B cell (primary cell): Measurements from ENCODE around the gene LRFN5. TPM values are rescaled to one million over a fixed set of nuclear protein-coding genes. Genes with fewer than 3 reads are reported as not detected.

Source experiments
- ATAC-seq: fragments of 200-7000 bp; cut with Tn5 transposase; one replicate; pipeline ENCODE4 v1.10.0; 2021; ENCODE audit warnings: low read depth, mild to moderate bottlenecking, moderate number of reproducible peaks, moderate library complexity
- CTCF ChIA-PET: fragments of 350-600 bp; sonication (Branson Sonifier 250); formaldehyde crosslinking; loops from one replicate; lab custom pipeline; 2021; ENCODE audit warnings: antibody characterized with exemption, inconsistent platforms; lab: Charles Lee
- POLR2A ChIA-PET: fragments of 350-600 bp; sonication (Branson Sonifier 250); formaldehyde crosslinking; loops from one replicate; lab custom pipeline; 2021; ENCODE audit warnings: antibody characterized with exemption; lab: Charles Lee
- DNase-seq: peaks from one replicate; pipeline ENCODE4 v3.0.0; 2013
- H2AFZ ChIP-seq: 2 replicates; pipeline ENCODE4 v1.6.1; 2012; ENCODE audit warnings: mild to moderate bottlenecking, low read depth, low read length; ENCODE audit not compliant: insufficient read depth, poor library complexity, severe bottlenecking
- H3K27ac ChIP-seq, 2 donors: 1 replicate in 1 of 2; 2 replicates in 1 of 2; pipeline ENCODE4 v1.5.1; 2012 to 2013; ENCODE audit warnings: low read length in 2 of 2, mild to moderate bottlenecking in 2 of 2, moderate library complexity in 1 of 2
- H3K27me3 ChIP-seq, 4 experiments: fragments of 200-600 bp in 1 of 4; sonication (generic) in 1 of 4; replicated peaks in 1 of 4; 1 replicate in 2 of 4; 2 replicates in 2 of 4; pipeline versions ENCODE4 v1.6.1 to v1.7.0; 2013 to 2016; ENCODE audit warnings: low read length in 3 of 4, mild to moderate bottlenecking in 2 of 4, mixed read lengths in 1 of 4, moderate library complexity in 1 of 4; ENCODE audit not compliant: insufficient read depth in 4 of 4, control insufficient read depth in 3 of 4; ENCODE audit errors: control extremely low read depth in 1 of 4
- H3K36me3 ChIP-seq, 2 experiments: replicated peaks in 1 of 2; 1 replicate in 1 of 2; 2 replicates in 1 of 2; pipeline versions ENCODE4 v1.6.1 to v1.7.1; 2013; ENCODE audit warnings: low read length in 1 of 2; ENCODE audit not compliant: insufficient read depth in 2 of 2, control insufficient read depth in 1 of 2; ENCODE audit errors: control extremely low read depth in 1 of 2, extremely low read depth in 1 of 2
- H3K4me1 ChIP-seq, 2 donors: fragments of 200-600 bp in 1 of 2; sonication (generic) in 1 of 2; 1 replicate in 1 of 2; 2 replicates in 1 of 2; pipeline versions ENCODE4 v1.5.1 to v1.6.1; 2013 to 2017; ENCODE audit warnings: low read length in 2 of 2; ENCODE audit not compliant: control insufficient read depth in 2 of 2, insufficient read depth in 2 of 2
- H3K4me2 ChIP-seq: replicated peaks from 2 replicates; pipeline ENCODE3; 2012; ENCODE audit warnings: mild to moderate bottlenecking, low read depth, low read length; ENCODE audit not compliant: poor library complexity, severe bottlenecking
- H3K4me3 ChIP-seq, 5 experiments: fragments of 200-600 bp in 1 of 5; sonication (generic) in 1 of 5; 1 replicate in 3 of 5; 2 replicates in 2 of 5; pipeline versions ENCODE4 v1.5.1 to v1.7.0; 2011 to 2016; ENCODE audit warnings: low read length in 4 of 5, mild to moderate bottlenecking in 4 of 5, low read depth in 2 of 5, control low read depth in 1 of 5, moderate library complexity in 1 of 5; ENCODE audit not compliant: insufficient read depth in 1 of 5; ENCODE audit errors: control extremely low read depth in 1 of 5, extremely low read depth in 1 of 5
- H3K79me2 ChIP-seq: fragments of 200-600 bp; sonication (generic); one replicate; pipeline ENCODE4 v1.6.0; 2016; ENCODE audit warnings: low read length; ENCODE audit not compliant: control insufficient read depth, insufficient read depth
- H3K9ac ChIP-seq: fragments of 200-600 bp; sonication (generic); 2 replicates; pipeline ENCODE4 v1.6.1; 2017; ENCODE audit warnings: mild to moderate bottlenecking, low read length, moderate library complexity
- H3K9me3 ChIP-seq, 3 donors: one replicate each; pipeline versions ENCODE4 v1.6.1 to v1.7.1; 2013; ENCODE audit warnings: low read length in 2 of 3; ENCODE audit not compliant: control insufficient read depth in 2 of 3, insufficient read depth in 1 of 3; ENCODE audit errors: control extremely low read depth in 1 of 3
- H4K20me1 ChIP-seq: 2 replicates; pipeline ENCODE4 v1.6.0; 2012; ENCODE audit warnings: mild to moderate bottlenecking, low read length; ENCODE audit not compliant: insufficient read depth, control insufficient read depth, poor library complexity, severe bottlenecking
- H3K27ac Mint-ChIP-seq: one replicate; pipeline ENCODE4 v1.8.0; 2021; ENCODE audit warnings: mixed read lengths
- H3K27me3 Mint-ChIP-seq: one replicate; pipeline ENCODE4 v1.8.0; 2021; ENCODE audit warnings: mixed read lengths
- H3K4me1 Mint-ChIP-seq: one replicate; pipeline ENCODE4 v1.8.0; 2021; ENCODE audit warnings: mixed read lengths
- H3K4me3 Mint-ChIP-seq: one replicate; pipeline ENCODE4 v1.8.0; 2021; ENCODE audit warnings: mixed read lengths
- H3K9me3 Mint-ChIP-seq: one replicate; pipeline ENCODE4 v1.8.0; 2022; ENCODE audit warnings: mixed read lengths; ENCODE audit not compliant: insufficient read depth
- CTCF ChIP-seq: fragments of 200-600 bp; IDR thresholded peaks from one replicate; pipeline ENCODE4 v1.8.0; 2022; ENCODE audit warnings: antibody characterized with exemption, mild to moderate bottlenecking
- EZH2 ChIP-seq: IDR thresholded peaks from 2 replicates; pipeline ENCODE4 v1.6.1; 2012; ENCODE audit warnings: borderline replicate concordance, low read depth, mild to moderate bottlenecking, moderate library complexity, low read length; ENCODE audit not compliant: insufficient read depth, poor library complexity, severe bottlenecking
- WGBS: methylation state at CpG from one replicate; pipeline ENCODE4 v1.1.5; 2013; ENCODE audit warnings: missing lambda C conversion rate; ENCODE audit not compliant: insufficient coverage; 5-methylcytosine and 5-hydroxymethylcytosine counted together
- intact Hi-C: fragments of 100-400 bp; cut with micrococcal nuclease; formaldehyde crosslinking; loops from one replicate; pipeline ENCODE4 v1.10.0; 2022
- polyA plus RNA-seq: library from polyadenylated mRNA; depleted of rRNA; stranded (reverse); fragments of >200 nt; gene quantifications from 2 replicates; pipeline ENCODE4 v1.2.3, GENCODE V29; 2012
- total RNA-seq, 2 donors: library from RNA; stranded (reverse); fragments of 120-200 nt in 1 of 2; gene quantifications; 1 replicate in 1 of 2; 2 replicates in 1 of 2; pipeline versions ENCODE4 v1.2.3 to v1.2.4, GENCODE V29; 2013 to 2022

The LRFN5 gene
- total and polyA plus RNA-seq, 2 donors (not counting 1 experiment from before 2014, with no cell fraction given): 0.30 TPM; not detected in 1

- Histone ChIP-seq H3K9ac (no peak overlapping the region), H3K79me2 (no peaks in the 10 kb centered on the region), H3K4me3 (no peak overlapping the region), H3K27ac (no peak overlapping the region), H3K9me3 (no peaks in the 10 kb centered on the region), H3K4me2 (no peak overlapping the region), H3K27me3 (no peaks in the 10 kb centered on the region), H3K36me3 (no peaks in the 10 kb centered on the region), H3K4me1 (no peaks in the 10 kb centered on the region), H4K20me1 (no peaks in the 10 kb centered on the region), H2AFZ (no peak overlapping the region)
- H3K9me3 Mint-ChIP-seq: no peaks in the 10 kb centered on the region
- no CpG with 5 or more reads among the region's 2 CpGs for WGBS
- ChIA-PET CTCF (no interaction called here), POLR2A (no interaction called here)
- TF ChIP-seq EZH2: no peak
- TF ChIP-seq CTCF: no peak
- H3K27ac Mint-ChIP-seq: no peak overlapping the region
- ATAC-seq (no peak), DNase-seq (no peak)
- intact Hi-C loops: no loop called here
- H3K4me1 Mint-ChIP-seq: no peaks in the 10 kb centered on the region
- H3K27me3 Mint-ChIP-seq: no peaks in the 10 kb centered on the region
- H3K4me3 Mint-ChIP-seq: no peak overlapping the region
Observed at GRCh38 chr14:41913398-41913797, 306.7 kb downstream of the LRFN5 start.

GRCh38 chr14:41915732-41916131, 309.1 kb downstream of the LRFN5 start:
- no peak overlapping the region for H2AFZ ChIP-seq
- H3K27ac Mint-ChIP-seq: no peak overlapping the region
- H3K36me3 ChIP-seq: no peaks in the 10 kb centered on the region
- no peak overlapping the region for H3K4me3 Mint-ChIP-seq
- no peaks in the 10 kb centered on the region for H3K79me2 ChIP-seq
- H3K4me2 ChIP-seq: no peak overlapping the region
- no peaks in the 10 kb centered on the region for H3K4me1 Mint-ChIP-seq
- CTCF ChIA-PET: no interaction called here
- intact Hi-C loops: no loop called here
- H3K9me3 ChIP-seq: no peaks in the 10 kb centered on the region
- no peaks in the 10 kb centered on the region for H3K9me3 Mint-ChIP-seq
- H3K4me3 ChIP-seq: no peak overlapping the region
- no peak for TF ChIP-seq CTCF
- no peak overlapping the region for H3K9ac ChIP-seq
- no peak overlapping the region for H3K27ac ChIP-seq
- no peaks in the 10 kb centered on the region for H4K20me1 ChIP-seq
- H3K27me3 Mint-ChIP-seq: no peaks in the 10 kb centered on the region
- DNase-seq (no peak), ATAC-seq (no peak)
- no peaks in the 10 kb centered on the region for H3K27me3 ChIP-seq
- POLR2A ChIA-PET: no interaction called here
- no peaks in the 10 kb centered on the region for H3K4me1 ChIP-seq
